HepG2 (cell line): ENCODE data around the gene CD151. TPM values are rescaled to one million over a fixed set of nuclear protein-coding genes. Genes with fewer than 3 reads are reported as not detected.

Experiments
- AHDC1 ChIP-seq: sonication (generic); formaldehyde crosslinking; IDR thresholded peaks from 2 replicates; pipeline ENCODE4 v1.5.1; 2020; ENCODE audit warnings: mild to moderate bottlenecking, missing genetic modification reagents, borderline replicate concordance
- ATF4 ChIP-seq, 2 experiments: fragments of 450-650 bp in 1 of 2; sonication (generic) in 1 of 2; formaldehyde crosslinking; IDR thresholded peaks; 2 replicates each; pipeline versions ENCODE4 v1.5.0 to v1.8.0; 2020 to 2022; ENCODE audit warnings: mild to moderate bottlenecking in 1 of 2, missing genetic modification reagents in 1 of 2
- BCL6 ChIP-seq: IDR thresholded peaks from 2 replicates; pipeline ENCODE4 v1.6.1; 2016; ENCODE audit warnings: missing genetic modification reagents, missing compliant biosample characterization
- ETV6 ChIP-seq: sonication (generic); formaldehyde crosslinking; conservative IDR thresholded peaks from 2 replicates; pipeline ENCODE4 v1.4.0; 2020; ENCODE audit warnings: missing genetic modification reagents
- FOXC1 ChIP-seq: sonication (generic); formaldehyde crosslinking; IDR thresholded peaks from 2 replicates; pipeline ENCODE4 v1.8.0; 2022; ENCODE audit warnings: mild to moderate bottlenecking, missing genetic modification reagents, borderline replicate concordance
- FOXK1 ChIP-seq: sonication (generic); formaldehyde crosslinking; IDR thresholded peaks from 2 replicates; pipeline ENCODE4 v1.4.0; 2020; ENCODE audit warnings: low read depth, missing genetic modification reagents, borderline replicate concordance
- HNRNPK ChIP-seq: fragments of 200-400 bp; formaldehyde crosslinking; IDR thresholded peaks from 2 replicates; pipeline ENCODE4 v1.6.1; 2018; ENCODE audit warnings: low read length, low read depth, moderate library complexity, mild to moderate bottlenecking; ENCODE audit not compliant: poor library complexity, severe bottlenecking
- HNRNPL ChIP-seq: fragments of 200-400 bp; formaldehyde crosslinking; IDR thresholded peaks from 2 replicates; pipeline ENCODE4 v1.6.1; 2017; ENCODE audit warnings: mild to moderate bottlenecking, low read depth, low read length
- HOXA9 ChIP-seq: sonication (generic); formaldehyde crosslinking; IDR thresholded peaks from 2 replicates; pipeline ENCODE4 v1.8.1; 2022; ENCODE audit warnings: missing genetic modification reagents, mild to moderate bottlenecking, moderate library complexity, borderline replicate concordance
- MLLT10 ChIP-seq: sonication (generic); formaldehyde crosslinking; IDR thresholded peaks from 2 replicates; pipeline ENCODE4 v1.4.0; 2020; ENCODE audit warnings: missing genetic modification reagents
- SP4 ChIP-seq: sonication (generic); formaldehyde crosslinking; IDR thresholded peaks from 2 replicates; pipeline ENCODE4 v1.8.1; 2023; ENCODE audit warnings: mild to moderate bottlenecking, missing genetic modification reagents
- TBX2 ChIP-seq: sonication (generic); formaldehyde crosslinking; IDR thresholded peaks from 2 replicates; pipeline ENCODE4 v1.5.0; 2020; ENCODE audit warnings: missing genetic modification reagents, mild to moderate bottlenecking, borderline replicate concordance
- THAP11 ChIP-seq: IDR thresholded peaks from 2 replicates; pipeline ENCODE4 v1.6.1; 2016; ENCODE audit warnings: missing biosample characterization, missing genetic modification reagents
- ZBTB44 ChIP-seq: sonication (generic); formaldehyde crosslinking; IDR thresholded peaks from 2 replicates; pipeline ENCODE4 v1.4.0; 2020; ENCODE audit warnings: missing genetic modification reagents
- ZNF431 ChIP-seq: sonication (generic); formaldehyde crosslinking; IDR thresholded peaks from 2 replicates; pipeline ENCODE4 v1.9.0; 2022; ENCODE audit warnings: missing genetic modification reagents, low read depth, mild to moderate bottlenecking, borderline replicate concordance
- ZNF644 ChIP-seq: IDR thresholded peaks from 2 replicates; pipeline ENCODE4 v1.6.1; 2016; ENCODE audit warnings: low read depth
- ZNF672 ChIP-seq: sonication (generic); formaldehyde crosslinking; IDR thresholded peaks from 2 replicates; pipeline ENCODE4 v1.8.1; 2022; ENCODE audit warnings: missing genetic modification reagents
- ZNF737 ChIP-seq: sonication (generic); formaldehyde crosslinking; IDR thresholded peaks from 2 replicates; pipeline ENCODE4 v1.5.0; 2020; ENCODE audit warnings: missing genetic modification reagents, mild to moderate bottlenecking, borderline replicate concordance
- polyA plus RNA-seq, 8 experiments: library from polyadenylated mRNA; depleted of rRNA in 3 of 8; stranded (reverse) in 7 of 8; unstranded in 1 of 8; fragments of >200 nt; fragmentation: Illumina TruSeq in 4 of 8; extraction: Trizol in 4 of 8; gene quantifications; 2 replicates each; pipeline versions ENCODE4 v1.2.1 to v1.2.3, GENCODE V29; 2011 to 2016; ENCODE audit warnings: low read depth in 4 of 8, missing spikeins in 1 of 8, mixed read lengths in 1 of 8; ENCODE audit not compliant: insufficient read depth in 1 of 8
- total RNA-seq, 5 experiments: library from RNA; depleted of rRNA; stranded (reverse); fragments of >200 nt; fragmentation: Illumina TruSeq; extraction: Trizol; gene quantifications; 2 replicates each; pipeline ENCODE4 v1.2.3, GENCODE V29; 2016; ENCODE audit warnings: low read depth in 1 of 5
- TF ChIP-seq, protein P1 (sequence below): sonication (generic); formaldehyde crosslinking; IDR thresholded peaks from 2 replicates; pipeline ENCODE4 v1.8.0; 2022; ENCODE audit warnings: missing genetic modification reagents, mild to moderate bottlenecking, inconsistent platforms, borderline replicate concordance

CD151 gene
- total and polyA plus RNA-seq, 2 of the 13 experiments (the other 11 are each of a cell fraction or from before 2014, with no cell fraction given), result 125 to 197 TPM

GRCh38 chr11:809287-810039, 23.3 kb upstream of the CD151 start, which contains the start of gene RPLP2 (continued):
- TF ChIP-seq ATF4 (CRISPR knock-in tag; IDR thresholded peaks at IDR 0.05) (peak in 1 of 2 experiments; percentile 73; a peak in 1 of 4 replicates), ZNF431 (CRISPR knock-in tag) (peak; percentile 63; the same call in 1 of the 2 replicates), HNRNPL (0 out of 2 replicates have a peak, but pooled peaks have one; percentile 50), ZNF672 (CRISPR knock-in tag) (no peak), AHDC1 (CRISPR knock-in tag) (peak; percentile 60), ETV6 (CRISPR knock-in tag) (no peak), ZBTB44 (CRISPR knock-in tag) (no peak; the same call in 1 of the 2 replicates), TBX2 (CRISPR knock-in tag) (peak; percentile 86; the same call in 1 of the 2 replicates), HNRNPK (no peak), ZNF737 (CRISPR knock-in tag) (peak; percentile 95; the same call in 1 of the 2 replicates), FOXK1 (no peak; the same call in 1 of the 2 replicates), THAP11 (CRISPR knock-in tag) (peak; percentile 98), ZNF644 (no peak), HOXA9 (CRISPR knock-in tag) (peak; percentile 84), MLLT10 (CRISPR knock-in tag) (no peak), FOXC1 (CRISPR knock-in tag) (no peak; the same call in 1 of the 2 replicates), SP4 (CRISPR knock-in tag) (peak; percentile 93), BCL6 (peak; percentile 63)
- TF ChIP-seq, protein P1, sequence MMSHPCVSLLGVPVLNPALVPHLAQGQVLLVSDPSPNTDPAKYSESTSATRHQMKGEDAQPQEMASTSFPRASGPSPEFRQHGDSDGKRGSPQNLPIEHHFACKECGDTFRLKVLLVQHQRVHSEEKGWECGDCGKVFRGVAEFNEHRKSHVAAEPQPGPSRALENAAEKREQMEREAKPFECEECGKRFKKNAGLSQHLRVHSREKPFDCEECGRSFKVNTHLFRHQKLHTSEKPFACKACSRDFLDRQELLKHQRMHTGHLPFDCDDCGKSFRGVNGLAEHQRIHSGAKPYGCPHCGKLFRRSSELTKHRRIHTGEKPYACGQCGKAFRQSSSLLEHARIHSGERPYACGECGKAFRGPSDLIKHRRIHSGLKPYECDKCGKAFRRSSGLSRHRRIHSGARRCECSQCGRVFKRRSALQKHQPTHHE (CRISPR knock-in tag), result no peak
